Stimulated activated CD4-positive, alpha-beta T cell treated with anti-CD3 and anti-CD28 coated beads, Interleukin-15, amount 100 ng/mL, for 1 hour (primary cell): ENCODE data around the gene TSPAN2.

Experiments used
- DNase-seq, 2 donors: peaks; one replicate each; pipeline ENCODE4 v3.0.0-alpha.2; 2020; ENCODE audit warnings: low read depth in 1 of 2, low spot score in 1 of 2

TSPAN2 gene

DNA sequence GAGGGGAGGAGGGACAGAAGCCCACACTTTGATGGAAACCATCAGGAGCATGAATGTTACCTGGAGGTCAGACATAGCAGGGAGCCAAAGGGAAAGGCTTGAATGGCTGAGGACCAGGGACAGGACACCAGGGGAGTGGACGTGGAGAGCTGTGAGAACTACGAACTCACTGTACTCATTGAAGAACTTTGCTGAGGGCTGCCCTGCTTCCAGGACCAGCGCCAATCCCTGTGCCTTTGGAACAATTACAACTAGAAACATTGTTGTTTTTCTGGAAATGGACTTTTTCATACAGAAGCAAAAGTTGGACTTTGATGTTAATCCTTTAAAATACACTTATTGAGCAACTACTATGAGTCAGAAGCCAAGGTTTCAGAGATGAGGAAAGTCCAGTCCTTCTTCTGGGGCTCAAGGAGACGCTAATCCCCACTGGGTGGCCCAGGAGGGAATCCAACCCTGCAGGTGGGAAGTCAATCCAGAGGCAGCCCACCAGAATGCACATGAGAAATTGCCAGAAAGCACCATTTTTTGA is 12.9 kb downstream of the TSPAN2 start:
- DNase-seq, result no peak

GRCh38 chr1:115074839-115075534 is 14.3 kb downstream of the TSPAN2 start:
- no peak for DNase-seq

DNA sequence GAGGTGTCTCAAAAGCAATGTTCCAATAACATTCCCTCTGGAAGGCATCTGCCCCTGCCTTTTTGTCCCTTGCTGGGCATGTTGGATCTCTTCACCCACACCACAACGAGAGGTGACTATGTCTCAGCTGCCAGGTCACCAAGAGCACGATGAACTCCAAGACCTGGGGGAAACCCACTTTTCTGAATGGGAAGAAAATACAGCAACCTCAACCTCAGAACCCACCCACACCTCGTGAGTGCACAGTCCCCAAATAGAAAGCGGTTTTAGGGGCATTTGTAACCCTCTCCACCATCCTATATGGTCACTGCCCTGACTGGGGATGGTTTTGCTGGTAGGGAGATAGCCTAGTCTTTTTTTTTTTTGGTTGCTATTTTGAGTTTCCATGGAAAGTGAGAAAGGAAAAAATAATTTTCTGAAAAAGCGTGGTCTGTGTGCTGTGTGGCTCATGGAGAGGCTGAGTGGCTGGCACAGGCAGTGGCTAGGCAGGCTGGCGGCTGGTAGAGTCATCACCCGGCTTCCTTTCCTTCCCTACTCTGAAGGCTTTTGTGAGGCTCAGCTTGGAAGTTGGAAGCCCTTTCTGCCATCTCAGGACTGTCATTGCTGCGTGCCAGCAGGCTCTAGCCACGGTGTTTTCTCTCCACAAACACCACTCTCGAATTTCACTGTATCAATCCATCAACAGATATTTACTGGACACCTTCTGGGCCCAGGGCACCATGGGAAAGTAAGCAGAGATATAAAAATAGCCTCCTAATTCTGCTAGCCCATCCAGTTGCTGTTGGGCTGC is 15.8 kb downstream of the TSPAN2 start:
- no peak for DNase-seq

DNA sequence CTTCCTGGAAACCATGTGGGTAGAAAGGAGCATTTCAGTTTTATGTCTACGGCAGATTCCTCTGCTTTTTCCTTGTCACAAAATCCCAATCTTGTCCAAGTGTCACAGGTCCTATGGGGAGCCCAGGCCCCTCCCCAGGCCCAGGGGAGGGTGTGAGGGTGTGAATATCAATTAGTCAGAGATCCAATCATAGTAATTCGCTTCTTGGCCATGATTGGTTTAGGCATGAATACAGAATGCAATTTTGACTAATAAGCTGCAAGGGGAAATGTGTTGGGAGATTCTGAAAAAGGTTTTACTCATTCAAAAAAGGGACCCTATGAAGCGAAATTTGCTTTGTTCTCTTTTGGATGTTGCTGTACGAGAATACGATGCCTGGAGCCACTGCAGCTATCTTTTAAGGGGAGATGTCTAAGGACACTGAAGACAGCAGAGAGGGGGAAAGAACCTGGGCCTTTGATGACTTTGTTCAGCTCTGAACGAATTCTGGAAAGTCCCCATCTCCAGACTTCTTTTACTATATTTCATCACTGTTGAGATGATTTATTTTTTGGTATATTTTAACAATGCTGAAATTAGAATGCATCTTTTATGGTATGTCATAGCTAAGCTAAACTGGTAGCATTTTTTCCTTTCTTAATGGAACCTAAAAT is 18.2 kb downstream of the TSPAN2 start:
- no peak for DNase-seq

DNA sequence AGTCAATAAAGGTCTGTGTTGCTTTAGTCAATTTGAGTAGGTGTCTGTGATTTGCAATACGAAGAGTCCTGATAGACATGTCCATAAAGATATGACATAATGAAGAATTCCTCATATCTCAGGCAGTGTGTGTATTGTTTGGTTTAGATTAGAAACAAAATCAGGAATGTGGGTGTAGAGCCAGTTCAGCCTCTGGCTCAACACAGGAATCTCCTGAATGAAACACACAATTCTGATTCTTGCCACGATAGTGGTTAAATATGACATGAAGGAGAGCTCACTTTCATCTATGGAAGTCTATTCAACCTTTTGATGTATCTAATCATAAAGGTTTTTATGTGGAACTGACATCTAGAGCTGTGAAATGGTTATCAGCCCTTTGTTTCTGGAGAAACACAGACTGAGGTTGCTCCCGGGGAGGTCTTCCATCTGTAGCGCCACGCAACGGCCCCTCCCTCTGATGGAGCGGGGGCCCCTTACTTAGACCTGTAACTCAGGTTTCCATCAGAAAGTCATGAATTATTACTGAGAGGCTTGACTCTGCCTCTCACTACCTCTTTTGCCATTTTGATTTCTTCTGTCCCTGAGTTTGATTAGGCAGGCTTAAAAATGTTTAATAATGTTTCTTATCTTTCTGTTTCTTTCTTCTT is 19.5 kb downstream of the TSPAN2 start:
- no peak for DNase-seq

DNA sequence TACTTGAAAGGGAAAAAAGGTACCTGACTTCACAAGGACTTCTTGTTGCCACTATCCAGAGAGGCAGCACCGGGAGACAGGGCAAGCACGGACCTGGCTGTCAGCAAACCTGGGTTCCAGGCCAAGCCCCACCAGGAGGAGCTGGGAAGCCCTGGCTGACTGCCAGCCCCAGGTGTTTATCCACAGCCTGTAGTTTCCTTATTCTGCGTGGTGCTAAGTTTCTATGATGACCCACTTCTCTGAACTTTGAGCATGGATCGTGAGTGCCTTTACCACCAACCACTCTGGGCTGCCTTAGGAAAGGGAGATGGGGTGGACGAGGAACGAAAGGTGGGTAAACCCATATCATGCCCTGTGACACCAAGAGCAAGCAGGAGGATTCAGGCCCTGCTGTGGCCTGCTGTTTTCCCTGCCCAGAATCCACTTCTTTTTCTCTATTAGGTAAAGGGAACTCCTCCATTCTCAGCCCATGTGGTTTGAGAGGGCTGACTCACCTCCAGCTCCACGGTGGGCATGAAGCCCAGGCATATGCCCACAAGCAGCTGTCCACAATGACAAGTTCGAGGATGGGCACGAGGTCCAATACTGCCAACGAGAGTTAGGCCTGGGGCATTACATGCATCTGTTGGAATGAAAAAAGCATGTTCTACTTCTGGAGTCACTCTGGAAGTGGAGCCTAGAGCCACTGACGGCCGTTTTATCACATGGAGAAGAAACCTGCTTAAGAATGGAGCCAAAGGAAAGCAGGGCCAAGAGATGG is 20.3 kb downstream of the TSPAN2 start:
- no peak for DNase-seq

- DNase-seq, result no peak
Measured at GRCh38 chr1:115067161-115067859, 22.0 kb downstream of the TSPAN2 start.

DNA sequence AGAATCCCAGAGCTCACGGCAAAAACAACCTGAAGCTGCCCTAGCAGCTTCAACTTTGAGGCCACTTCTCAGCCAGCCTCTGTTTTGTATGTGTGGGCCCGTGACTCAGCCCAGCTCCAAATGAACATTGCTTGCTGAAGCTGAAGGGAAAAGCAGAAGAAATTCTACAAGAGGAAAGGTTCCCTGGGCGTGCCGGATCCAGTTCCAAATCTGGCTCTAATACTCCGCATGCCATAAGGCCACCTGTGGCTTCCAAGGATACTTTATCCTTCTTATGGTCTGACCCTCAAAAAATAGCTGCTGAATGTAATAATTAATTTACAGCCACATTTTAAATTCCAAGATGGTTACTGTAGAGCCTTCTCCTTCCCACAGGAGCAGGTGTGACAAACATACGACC is 24.3 kb downstream of the TSPAN2 start:
- DNase-seq, result no peak

- no peak for DNase-seq
Measured at GRCh38 chr1:115064461-115064860, 24.8 kb downstream of the TSPAN2 start.

DNA sequence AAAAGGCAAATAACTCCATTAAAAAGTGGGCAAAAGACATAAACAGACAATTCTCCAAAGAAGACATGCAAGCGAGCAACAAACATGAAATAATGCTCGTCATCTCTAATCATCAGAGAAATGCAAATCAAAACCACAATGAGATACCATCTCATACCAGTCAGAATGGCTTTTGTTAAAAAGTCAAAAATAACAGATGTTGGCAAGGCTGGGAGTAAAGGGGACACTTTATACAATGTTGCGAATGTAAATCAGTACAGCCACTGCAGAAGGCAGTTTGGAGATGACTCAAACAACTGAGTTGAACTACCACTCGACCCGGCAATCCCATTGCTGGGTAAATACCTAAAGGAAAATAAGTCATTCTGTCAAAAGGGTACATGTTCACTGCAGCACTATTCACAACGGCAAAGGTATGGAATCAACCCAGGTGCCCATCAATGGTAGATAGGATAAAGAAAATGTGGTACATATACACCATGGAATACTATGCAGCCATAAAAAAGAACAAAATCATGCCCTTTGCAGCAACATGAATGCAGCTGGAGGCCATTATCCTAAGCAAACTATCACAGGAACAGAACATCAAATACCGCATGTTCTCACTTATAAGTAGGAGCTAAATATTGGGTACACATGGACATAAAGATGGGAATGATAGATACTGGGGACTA is 25.9 kb downstream of the TSPAN2 start:
- no peak for DNase-seq

DNA sequence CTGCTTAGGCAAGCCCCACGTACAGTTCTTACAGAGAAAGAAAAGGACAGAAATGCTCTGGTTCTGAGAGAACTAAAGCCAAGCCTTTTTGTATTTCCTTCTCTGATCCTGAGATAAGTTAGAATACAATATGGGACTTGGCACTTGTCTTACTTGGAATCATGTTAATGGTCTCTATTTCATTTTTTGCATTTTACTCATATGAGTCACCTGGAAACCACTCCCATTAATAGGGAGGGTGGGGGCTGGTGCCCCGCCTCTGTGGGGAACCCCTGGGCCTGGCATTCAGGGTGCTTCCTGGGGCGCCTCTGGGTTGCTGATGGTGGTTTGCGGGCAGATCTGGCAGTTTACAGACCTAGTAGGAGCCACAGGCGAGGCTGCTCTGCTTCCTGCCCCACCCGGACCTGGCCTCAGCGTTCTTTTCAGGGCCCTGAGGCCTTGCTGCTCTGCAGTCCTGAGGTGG is 26.7 kb downstream of the TSPAN2 start:
- peak; percentile 67 to 85 for DNase-seq

DNA sequence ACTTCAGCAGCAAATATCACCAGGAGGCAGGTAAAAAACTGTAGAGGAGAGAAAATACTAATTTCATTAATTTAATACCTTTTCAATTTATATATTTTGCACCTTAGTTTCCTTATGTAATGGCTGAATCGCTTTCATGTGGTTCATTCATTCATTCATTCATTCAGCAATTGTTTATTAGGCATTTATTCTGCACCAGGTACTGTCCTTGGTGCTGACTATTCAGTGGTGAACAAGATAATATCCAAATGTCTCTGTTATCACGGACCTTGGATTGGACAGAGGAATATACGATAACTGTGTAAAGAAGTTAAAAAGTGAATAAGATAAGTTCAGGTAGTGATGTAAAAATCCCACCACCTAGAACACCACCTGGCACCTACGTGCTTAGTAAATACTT is 28.8 kb downstream of the TSPAN2 start:
- DNase-seq, result no peak

DNA sequence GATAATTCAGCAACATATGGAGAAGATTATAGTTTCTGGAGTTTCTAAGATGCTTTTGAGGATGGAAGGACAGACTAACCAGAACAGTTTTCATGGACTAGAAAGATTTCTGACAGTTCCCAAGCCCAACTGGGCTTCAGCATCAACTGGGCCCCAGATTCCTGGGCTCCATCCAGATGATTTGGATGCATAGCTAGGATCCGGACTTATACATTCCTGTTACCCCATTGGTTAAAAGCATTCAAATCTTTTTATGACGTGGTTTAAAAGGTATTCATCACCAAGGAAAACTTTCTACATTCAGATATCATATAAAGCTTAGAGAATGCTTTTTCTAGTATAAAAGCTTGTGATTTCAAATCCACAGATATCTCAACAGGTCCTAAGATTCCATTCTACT is 30.0 kb downstream of the TSPAN2 start:
- DNase-seq, result no peak

DNA sequence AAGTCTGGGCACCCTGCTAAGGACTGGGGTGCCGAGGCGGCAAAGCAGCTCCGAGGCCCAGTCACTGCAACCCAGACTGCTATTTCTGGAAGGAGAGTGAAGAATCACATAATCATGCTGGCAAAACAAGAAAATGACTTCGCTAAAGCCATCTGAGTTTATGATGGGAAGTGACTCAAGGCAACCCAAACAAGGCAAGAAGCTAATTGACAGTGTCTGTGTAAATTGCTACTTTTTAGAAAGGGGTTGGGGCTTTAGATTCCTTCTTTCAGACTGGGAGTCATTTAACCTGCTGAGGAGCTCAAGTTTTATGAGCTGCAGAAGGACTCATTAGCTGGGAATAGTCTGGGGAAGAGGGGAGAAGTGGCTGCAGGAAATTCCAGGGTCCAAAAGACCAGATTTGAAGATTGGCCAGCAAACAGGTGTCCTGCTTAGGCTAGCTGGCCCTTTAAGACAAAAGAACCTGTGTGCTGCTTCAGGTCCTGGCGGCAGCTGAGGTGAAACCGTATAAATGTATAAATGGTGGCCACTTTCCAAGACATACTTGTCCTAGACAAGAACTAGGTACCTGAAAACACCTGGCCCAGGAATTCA is 31.5 kb downstream of the TSPAN2 start:
- no peak for DNase-seq

- no peak for DNase-seq
Measured at GRCh38 chr1:115056395-115056798, 32.9 kb downstream of the TSPAN2 start.

DNA sequence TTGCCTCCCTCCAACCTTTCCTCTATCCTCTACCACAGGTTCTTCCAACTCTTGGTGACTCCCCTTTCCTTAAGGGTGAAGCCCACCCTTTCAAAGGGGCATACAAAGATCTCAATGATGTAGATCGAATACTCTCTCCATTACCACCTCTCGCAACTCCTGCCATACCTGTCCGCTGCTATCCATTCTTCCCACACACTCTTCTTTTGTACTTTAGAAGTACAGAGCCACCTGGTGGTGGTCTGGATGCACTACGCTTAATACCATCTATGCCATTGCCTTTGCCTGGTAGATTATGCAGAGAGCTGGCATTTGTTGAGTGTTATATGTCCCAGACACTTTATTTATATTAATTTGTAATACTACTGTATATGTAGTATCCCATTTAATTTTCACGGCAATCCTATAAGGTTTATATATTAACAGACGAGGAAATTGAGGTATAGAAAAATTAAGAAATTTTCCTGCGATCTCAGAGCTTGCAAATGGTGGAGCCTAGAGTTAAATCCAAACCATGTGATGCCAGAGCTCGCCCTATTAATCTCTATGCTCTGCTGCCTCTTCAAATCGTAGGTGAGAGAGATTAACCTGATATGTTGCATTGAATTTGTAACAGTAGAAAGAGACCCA is 36.7 kb downstream of the TSPAN2 start:
- peak in 1 of 2 donors; percentile 29 for DNase-seq

DNA sequence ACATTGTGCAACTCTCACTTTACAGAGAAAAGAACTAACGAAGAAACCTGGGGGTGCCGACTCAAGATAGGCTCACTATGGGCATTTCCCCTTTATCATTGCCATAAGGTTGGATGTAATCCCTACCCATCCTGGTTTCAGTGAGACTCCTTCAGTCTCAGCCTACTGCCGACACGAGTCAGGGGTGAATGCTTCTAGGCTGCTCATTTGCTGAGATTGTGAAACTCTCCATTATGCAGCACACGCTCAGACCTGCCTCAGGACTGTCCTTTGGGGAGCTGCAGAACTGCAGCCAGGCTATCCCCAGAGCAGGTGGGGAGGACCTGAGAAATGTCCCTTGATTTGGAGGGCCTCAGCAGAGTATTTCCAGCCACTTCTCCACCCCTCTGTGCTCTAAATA is 37.5 kb downstream of the TSPAN2 start:
- no peak for DNase-seq

- DNase-seq, result no peak
Measured at GRCh38 chr1:115046751-115047150, 42.6 kb downstream of the TSPAN2 start.

GRCh38 chr1:115041654-115042053 is 47.6 kb downstream of the TSPAN2 start:
- no peak for DNase-seq
